HG03066 (cell line): ENCODE data around the gene PSAP.
"Not testable (repeated sequence)": the region's sequence is repeated elsewhere in the genome, so short reads cannot be mapped to it uniquely, and the experiment has no call there.

ENCODE experiments used
- ATAC-seq: cut with Tn5 transposase; IDR thresholded peaks from one replicate; pipeline ENCODE4 v1.9.1; 2021; ENCODE audit warnings: low read depth; ENCODE audit not compliant: unreplicated experiment

Gene PSAP

DNA sequence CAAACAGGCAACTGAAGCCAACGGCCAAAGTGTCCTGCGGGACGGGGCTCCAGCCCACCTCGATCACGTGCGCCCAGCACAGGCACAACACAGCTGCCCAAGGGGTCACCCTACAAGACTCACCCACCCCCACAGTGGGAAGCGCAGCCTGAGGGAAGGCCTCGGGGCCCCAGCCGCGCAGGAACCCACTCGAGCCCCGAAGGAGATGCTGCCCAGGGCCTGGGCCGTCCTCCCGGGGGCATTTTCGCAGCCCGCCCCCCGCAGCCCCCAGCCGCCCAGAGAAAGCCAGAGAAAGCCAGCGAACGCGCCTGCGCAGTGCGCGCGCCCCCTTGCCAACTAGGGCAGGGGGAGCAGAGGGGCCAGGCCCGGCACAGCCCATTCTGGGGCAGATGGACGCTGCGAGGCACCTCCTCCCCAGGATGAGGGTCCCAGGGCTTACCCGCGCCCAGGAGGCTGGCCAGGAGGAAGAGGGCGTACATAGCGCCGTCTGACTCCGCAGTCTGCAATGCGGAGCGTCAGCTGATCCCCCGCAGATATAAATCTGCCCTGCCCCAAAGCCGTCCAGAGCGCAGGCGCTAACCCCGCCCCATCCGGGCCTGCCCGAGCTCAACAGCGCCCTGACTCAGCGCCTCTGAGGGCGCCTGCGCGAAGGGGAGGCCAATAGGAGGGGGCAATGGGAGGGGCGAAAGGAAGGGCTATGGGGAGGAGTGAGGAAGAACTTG lies at the start of gene PSAP:
Gene PSAP (minus strand): TSS at position 509 of the 722 bp plus-strand sequence. CDS start 30 bp downstream, at position 479.
- peak; percentile 91 for ATAC-seq

DNA sequence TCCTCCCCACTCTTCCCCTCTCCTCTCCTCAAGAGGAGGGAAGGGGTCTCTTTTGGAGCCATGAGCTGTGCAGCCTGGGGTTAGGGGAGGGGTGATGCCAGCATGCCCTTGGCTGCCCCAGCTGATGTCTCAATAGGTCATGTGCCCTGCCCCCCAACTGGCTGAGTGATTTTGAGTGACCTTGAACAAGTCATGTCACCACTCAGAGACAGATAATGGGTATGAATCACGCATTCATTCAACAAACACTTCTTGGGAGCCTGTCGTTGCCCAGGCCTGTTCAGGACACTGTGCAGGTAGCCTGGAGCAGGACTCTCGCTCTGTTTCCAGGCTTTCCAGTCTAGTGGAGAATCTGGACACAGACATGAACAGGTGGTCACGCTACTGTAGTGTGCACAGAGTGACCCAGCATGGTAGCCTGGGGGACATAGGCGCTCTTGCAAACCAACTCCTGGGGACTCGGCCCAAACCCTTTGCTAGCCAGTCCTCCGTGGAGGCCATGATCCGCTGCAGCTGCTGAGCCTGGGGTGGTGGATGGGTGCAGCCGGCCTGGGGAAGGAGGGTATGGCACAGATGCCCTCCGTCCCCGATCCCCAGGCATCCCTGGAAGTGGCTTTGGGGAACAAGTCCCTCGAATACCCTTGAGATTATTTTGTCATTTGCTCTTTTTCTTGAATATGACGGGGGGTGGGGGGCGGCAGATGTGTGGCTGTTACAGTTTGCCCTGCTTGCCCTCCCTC lies 49.6 kb upstream of the PSAP start:
- ATAC-seq, result no peak

DNA sequence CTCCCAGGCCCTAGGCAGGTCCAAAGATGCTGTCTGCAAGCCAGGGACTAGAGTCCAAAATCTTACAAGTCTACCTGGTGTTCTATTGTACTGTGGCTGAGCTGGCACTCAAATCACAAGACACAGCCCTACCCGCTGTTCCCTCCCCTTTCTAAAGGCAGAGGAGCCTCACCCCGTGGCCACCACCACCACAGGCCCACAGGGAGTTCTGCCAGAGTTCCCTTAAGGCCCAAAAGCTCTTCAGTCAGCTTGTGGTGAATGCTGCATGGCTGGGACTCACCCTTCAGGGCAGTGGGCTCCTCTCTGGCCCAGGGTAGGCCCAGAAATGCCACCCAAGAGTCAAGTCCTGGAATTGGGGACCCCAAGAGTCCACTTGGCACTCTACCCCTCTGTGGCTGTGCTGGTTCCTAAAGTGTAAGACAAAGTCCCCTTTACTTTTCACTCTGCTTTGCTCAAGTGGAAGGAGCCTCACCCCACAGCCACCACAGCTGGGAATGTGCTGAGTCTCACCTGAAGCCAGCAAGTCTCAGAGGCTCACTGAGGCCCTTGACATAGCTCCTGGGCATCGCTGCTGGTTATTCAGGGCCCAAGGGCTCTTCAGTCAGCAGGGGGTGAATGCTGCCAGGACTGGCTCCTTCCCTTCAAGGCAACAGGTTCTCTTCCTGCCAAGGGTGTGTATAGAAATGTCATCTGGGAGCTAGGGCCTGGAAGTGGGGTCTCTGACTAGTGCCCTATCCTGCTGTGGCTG lies 48.8 kb upstream of the PSAP start:
- ATAC-seq, result no peak

DNA sequence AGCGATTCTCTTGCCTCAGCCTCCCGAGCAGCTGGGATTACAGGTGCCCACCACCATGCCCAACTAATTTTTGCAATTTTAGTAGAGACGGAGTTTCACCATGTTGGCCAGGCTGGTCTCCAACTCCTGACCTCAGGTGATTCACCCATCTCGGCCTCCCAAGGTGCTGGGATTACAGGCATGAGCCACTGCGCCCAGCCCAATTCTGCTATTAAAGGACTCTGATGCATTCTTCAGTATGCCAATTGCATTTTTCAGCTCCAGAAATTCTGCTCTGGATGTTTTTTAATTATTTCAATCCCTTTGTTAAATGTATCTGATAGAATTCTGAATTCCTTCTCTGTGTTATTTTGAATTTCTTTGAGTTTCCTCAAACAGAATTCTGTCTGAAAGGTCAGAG lies 47.3 kb upstream of the PSAP start:
- ATAC-seq, result not testable (repeated sequence)

DNA sequence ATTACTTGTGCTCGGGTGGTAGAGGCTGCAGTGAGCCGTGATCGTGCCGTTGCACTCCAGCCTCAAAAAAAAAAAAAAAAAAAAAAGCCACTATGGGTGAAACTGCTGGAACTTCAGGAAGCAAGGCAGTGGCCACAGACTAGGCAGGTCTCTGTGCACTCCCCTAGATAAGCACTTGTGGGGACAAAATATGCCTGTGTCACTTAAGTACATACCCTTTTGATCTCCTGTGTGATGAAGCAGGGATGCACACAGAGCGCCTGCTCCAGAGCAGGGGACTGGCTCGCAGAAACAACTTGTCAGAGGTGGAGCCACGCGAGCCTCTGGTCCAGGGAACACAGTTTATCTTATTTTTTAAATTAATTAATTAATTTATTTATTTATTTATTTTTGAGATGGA lies 42.9 kb upstream of the PSAP start:
- no peak for ATAC-seq

DNA sequence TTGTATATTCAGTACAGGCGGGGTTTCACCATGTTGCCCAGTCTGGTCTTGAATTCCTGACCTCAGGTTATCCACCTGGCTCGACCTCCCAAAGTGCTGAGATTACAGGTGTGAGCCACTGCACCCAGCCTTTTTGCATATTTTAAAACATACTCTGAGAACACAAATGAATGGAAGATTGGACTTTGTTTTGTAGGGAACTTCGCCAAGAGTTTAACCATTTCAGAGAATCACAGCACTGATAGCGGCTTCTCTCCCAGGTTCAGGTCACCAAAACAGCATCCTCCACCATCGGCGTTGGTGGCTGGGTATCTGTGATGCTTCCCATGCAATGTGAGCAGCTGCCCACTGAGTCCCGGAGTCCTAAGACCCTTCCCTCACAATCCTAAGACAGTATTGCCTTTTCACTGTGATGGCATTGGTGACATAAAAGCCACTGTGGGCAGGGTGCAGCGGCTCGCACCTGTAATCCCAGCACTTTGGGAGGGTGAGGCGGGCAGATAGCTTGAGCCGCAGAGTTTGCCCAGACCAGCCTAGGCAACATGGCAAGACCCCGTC lies 42.3 kb upstream of the PSAP start:
- ATAC-seq, result no peak

DNA sequence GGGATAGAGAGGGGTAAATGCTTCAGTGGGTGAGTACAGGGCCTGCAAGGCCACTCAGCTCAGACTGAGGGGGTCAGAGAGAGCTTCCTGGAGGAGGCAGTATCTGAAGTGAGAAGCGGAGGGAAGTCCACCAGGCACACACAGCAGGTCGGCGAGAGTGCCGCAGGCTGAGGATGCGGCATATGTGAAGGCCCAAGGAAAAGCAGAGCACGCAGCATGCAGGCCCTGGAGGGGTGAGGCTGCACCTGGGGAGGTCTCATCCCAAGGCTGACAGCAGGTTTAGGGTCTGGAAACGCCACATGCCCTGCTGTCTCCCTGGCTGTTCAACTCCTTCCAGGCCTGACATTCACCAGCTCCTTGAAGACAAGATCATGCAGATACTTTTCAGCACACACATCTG lies 40.4 kb upstream of the PSAP start:
- no peak for ATAC-seq

DNA sequence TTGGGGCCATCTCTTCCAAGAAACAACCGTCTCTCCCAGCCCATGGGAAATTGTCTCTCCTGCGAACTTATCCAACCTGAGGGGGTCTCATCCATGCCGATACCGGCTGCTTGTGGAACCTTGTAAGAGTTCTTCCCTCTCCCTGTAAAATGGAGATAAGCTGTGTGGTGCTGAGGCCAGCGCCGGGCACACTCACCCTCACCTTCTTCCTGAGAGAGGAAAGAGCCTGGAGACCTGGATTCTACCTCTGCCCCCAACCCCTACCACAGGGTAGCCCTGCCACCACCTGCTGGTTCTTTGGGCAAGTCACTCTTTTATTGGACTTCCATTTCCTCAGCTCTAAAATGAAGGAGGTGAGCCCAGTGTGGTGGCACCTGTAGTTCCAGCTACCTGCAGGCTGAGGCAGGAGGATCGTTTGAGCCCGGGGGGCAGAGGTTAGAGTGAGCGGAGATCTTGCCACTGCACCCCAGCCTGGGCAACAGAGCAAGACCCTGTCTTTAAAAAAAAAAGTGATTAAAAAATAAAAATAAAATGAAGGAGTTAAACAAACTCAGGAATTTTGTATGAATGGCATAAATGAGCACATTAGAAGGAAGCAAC lies 38.4 kb upstream of the PSAP start:
- no peak for ATAC-seq

- ATAC-seq, result peak; percentile 78
Observed at GRCh38 chr10:71888623-71889387, 37.8 kb upstream of the PSAP start.

DNA sequence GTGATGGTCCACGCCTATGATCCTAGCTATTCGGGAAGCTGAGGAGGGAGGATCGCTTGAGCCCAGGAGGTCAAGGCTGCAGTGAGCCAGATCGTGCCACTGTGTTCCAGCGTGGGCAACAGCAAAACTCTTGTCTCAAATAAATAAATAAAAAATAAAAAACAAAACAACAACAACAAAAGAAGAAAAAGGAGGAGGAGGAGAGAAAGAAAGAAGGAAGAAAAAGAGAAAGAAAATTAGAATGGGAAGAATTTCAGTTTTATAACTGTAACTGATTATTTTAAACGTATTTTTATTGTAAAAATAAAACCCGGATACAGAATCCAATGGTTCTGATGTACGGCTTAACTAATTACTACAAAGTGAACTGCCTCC lies 37.2 kb upstream of the PSAP start:
- ATAC-seq, result no peak

DNA sequence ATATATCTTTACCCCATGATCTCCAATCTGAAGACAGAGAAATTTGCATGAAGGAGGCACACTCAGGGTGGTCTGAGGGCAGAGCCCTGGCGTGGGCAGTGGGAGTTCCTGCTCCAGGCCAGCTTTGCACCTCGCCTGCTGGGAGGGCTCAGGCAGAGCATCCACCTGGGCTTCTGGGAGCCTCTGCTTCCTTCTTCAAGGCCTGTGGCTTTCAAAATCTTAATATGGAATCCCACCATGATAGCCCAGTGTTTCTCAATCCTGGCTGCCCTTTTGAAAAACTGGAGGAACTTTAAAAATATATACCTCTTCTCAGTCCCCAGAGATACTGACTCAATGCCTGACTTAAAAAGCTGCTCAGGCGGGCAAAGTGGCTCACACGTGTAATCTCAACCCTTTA lies 36.7 kb upstream of the PSAP start:
- no peak for ATAC-seq

GRCh38 chr10:71882813-71883659 lies 32.0 kb upstream of the PSAP start:
- no peak for ATAC-seq

- no peak for ATAC-seq
Observed at GRCh38 chr10:71881647-71882355, 30.8 kb upstream of the PSAP start.

DNA sequence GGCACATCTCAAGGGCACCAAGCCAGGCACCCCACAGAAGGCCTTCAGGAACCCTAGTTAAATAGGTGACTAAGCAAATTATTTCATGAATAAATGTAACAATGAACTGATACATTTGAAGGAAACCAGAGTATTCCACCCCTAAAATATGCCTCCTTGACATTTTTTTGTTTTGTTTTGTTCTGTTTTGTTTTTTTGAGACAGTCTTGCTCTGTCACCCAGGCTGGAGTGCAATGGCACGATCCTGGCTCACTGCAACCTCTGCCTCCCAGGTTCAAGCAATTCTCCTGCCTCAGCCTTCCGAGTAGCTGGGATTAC lies 30.2 kb upstream of the PSAP start:
- ATAC-seq, result not testable (repeated sequence)

GRCh38 chr10:71880425-71881306 lies 29.6 kb upstream of the PSAP start:
- ATAC-seq, result no peak

- ATAC-seq, result no peak
Observed at GRCh38 chr10:71878327-71879034, 27.4 kb upstream of the PSAP start.

DNA sequence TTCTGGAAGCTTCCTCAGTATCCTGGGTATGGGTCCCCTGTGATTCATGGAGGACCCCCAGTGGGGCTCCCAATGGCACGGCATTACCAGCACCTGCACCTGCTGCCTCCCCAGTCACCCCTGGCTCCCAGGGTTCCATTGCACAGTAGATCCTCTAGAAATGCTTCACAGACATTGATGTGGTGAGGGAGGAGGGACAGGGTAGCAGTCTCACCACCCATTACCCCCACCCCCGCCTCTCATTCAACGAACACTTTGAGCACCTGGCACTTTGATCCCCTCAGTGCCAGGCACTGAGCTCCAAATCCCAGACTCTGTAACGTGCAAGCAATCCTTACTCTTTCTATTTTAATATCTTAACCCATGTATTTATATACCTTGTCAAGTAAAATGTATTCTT lies 26.8 kb upstream of the PSAP start:
- no peak for ATAC-seq
